NCI-H1048 (cell line): ENCODE measurements around the gene BPIFB2.
"Not testable (repeated sequence)": the region's sequence is repeated elsewhere in the genome, so short reads cannot be mapped to it uniquely, and the experiment has no call there.

Source experiments
- DNase-seq: peaks from one replicate; lab custom pipeline; 2025; lab: John Stamatoyannopoulos, UW

The BPIFB2 gene

GRCh38 chr20:33042983-33043730 lies 35.7 kb downstream of the BPIFB2 start:
- DNase-seq, result no peak

- DNase-seq, result no peak
Observed at GRCh38 chr20:33043731-33044181, 36.3 kb downstream of the BPIFB2 start.

GRCh38 chr20:33045129-33045721 lies 37.7 kb downstream of the BPIFB2 start:
- DNase-seq, result not testable (repeated sequence)

- no peak for DNase-seq
Observed at GRCh38 chr20:33046412-33046811, 38.9 kb downstream of the BPIFB2 start.

- DNase-seq, result no peak
Observed at GRCh38 chr20:33051333-33051732, 43.8 kb downstream of the BPIFB2 start.

- DNase-seq, result no peak
Observed at GRCh38 chr20:33053291-33054106, 46.0 kb downstream of the BPIFB2 start, which contains the start of gene BPIFB3. TSS of gene BPIFB3 (plus strand) at chr20:33053903. CDS start at chr20:33055436, 1,533 bp downstream.

- DNase-seq, result no peak
Observed at GRCh38 chr20:33054381-33054780, 46.9 kb downstream of the BPIFB2 start.

- DNase-seq, result no peak
Observed at GRCh38 chr20:33054791-33055190, 47.3 kb downstream of the BPIFB2 start.

- no peak for DNase-seq
Observed at GRCh38 chr20:33059136-33059535, 51.6 kb downstream of the BPIFB2 start.

GRCh38 chr20:33059741-33060390 lies 52.4 kb downstream of the BPIFB2 start:
- DNase-seq, result no peak

GRCh38 chr20:33061658-33062028 lies 54.1 kb downstream of the BPIFB2 start:
- DNase-seq, result no peak

GRCh38 chr20:33062105-33062824 lies 54.8 kb downstream of the BPIFB2 start:
- no peak for DNase-seq

- no peak for DNase-seq
Observed at GRCh38 chr20:33062825-33063149, 55.3 kb downstream of the BPIFB2 start.

GRCh38 chr20:33063271-33063670 lies 55.8 kb downstream of the BPIFB2 start:
- DNase-seq, result no peak

- DNase-seq, result no peak
Observed at GRCh38 chr20:33064572-33065287, 57.2 kb downstream of the BPIFB2 start.

- DNase-seq, result no peak
Observed at GRCh38 chr20:33065785-33066184, 58.3 kb downstream of the BPIFB2 start.

GRCh38 chr20:33067806-33068205 lies 60.3 kb downstream of the BPIFB2 start:
- no peak for DNase-seq

GRCh38 chr20:33068251-33068939 lies 60.9 kb downstream of the BPIFB2 start:
- DNase-seq, result no peak

GRCh38 chr20:33069673-33070072 lies 62.2 kb downstream of the BPIFB2 start:
- DNase-seq, result no peak
